Uterus (tissue), 4 donors: ENCODE data around the gene SYCE3. TPM values are rescaled to one million over a fixed set of nuclear protein-coding genes. Genes with fewer than 3 reads are reported as not detected.

ENCODE experiments used
- DNase-seq, 2 donors: peaks; one replicate each; pipeline ENCODE4 v3.0.0-alpha.2; 2019 to 2020
- H3K27ac ChIP-seq, 2 donors: fragments of 200-600 bp; sonication (generic); 1 replicate in 1 of 2; 2 replicates in 1 of 2; pipeline ENCODE4 v1.5.1; 2016 to 2018
- H3K27me3 ChIP-seq, 2 donors: fragments of 200-600 bp; sonication (generic); one replicate each; pipeline ENCODE4 v1.5.1; 2018 to 2019; ENCODE audit warnings: control low read depth in 1 of 2
- H3K36me3 ChIP-seq, 2 donors: fragments of 200-600 bp; sonication (generic); one replicate each; pipeline ENCODE4 v1.5.1; 2019; ENCODE audit warnings: control low read depth in 1 of 2
- H3K4me1 ChIP-seq, 2 donors: fragments of 200-600 bp; sonication (generic); one replicate each; pipeline ENCODE4 v1.5.1; 2018 to 2019; ENCODE audit warnings: control low read depth in 1 of 2
- H3K4me3 ChIP-seq, 2 donors: fragments of 200-600 bp; sonication (generic); 1 replicate in 1 of 2; 2 replicates in 1 of 2; pipeline ENCODE4 v1.5.1; 2018 to 2019; ENCODE audit warnings: mild to moderate bottlenecking in 1 of 2
- H3K9me3 ChIP-seq, 2 donors: fragments of 200-600 bp; sonication (generic); one replicate each; pipeline ENCODE4 v1.5.1; 2019; ENCODE audit warnings: control low read depth in 1 of 2
- CTCF ChIP-seq, 4 experiments: fragments of 200-600 bp in 2 of 4; fragments of 450-650 bp in 2 of 4; sonication (generic) in 2 of 4; IDR thresholded peaks; one replicate each; pipeline ENCODE4 v1.5.1; 2016 to 2019; ENCODE audit warnings: antibody characterized with exemption in 4 of 4, mild to moderate bottlenecking in 2 of 4, moderate library complexity in 1 of 4
- POLR2A ChIP-seq, 2 donors: fragments of 450-650 bp; IDR thresholded peaks; one replicate each; pipeline ENCODE4 v1.6.1; 2016; ENCODE audit warnings: antibody characterized with exemption in 2 of 2, mild to moderate bottlenecking in 1 of 2, moderate library complexity in 1 of 2
- intact Hi-C: fragments of 100-400 bp; cut with DNase I; formaldehyde crosslinking; loops from one replicate; pipeline ENCODE4 v1.15.1; 2023; ENCODE audit warnings: low total_unique reads
- total RNA-seq, 4 donors: library from RNA; depleted of rRNA in 3 of 4; stranded (reverse); fragments of >200 nt in 3 of 4; gene quantifications; one replicate each; pipeline versions ENCODE4 v1.1.0 to v1.2.4, GENCODE V29; 2014 to 2023
- donor health status: DM: yes; HTN: yes; CAD: no.

SYCE3 gene
- total RNA-seq, 4 donors from 2014 or later, result not detected

DNA sequence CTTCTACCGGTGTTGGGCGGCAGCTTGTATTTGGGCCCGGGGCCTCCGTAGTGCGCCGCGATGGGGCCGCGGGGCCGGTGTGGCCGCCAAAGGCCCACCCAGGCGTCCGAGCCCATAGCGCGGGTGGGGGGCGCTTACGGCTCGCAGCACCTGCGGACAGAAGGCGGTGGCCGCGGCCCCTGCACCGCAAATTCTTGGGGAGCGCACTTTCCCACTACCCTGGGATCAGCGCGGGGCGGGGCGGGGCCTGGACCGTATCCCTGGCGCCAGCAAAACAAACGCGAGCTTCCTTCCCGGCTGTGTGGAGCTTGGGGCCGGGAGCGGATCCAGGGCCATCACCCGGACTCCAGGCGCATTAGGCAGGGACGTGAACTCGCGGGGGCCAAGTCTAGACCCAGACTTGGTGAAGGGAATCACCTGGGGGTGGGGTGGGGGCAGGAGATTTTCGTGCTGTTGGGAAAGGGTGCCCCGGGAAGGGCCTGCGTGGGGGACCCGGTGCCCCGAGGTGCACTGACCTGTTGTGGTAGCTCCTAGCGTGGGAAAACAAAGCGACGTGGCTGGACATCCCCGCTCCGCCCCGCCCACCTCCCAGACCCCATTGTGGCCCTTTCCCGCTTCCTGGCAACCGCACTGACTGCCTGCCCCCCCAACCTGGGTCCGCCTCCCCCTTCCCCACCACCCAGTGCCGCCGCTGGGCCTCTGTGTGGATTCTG lies 30.6 kb downstream of the SYCE3 start:
- Histone ChIP-seq H3K36me3 (no peaks in the 10 kb centered on the region), H3K9me3 (no peaks in the 10 kb centered on the region), H3K27ac (peak overlapping the region; percentile 77 to 85), H3K4me3 (peak overlapping the region; percentile 39 to 40), H3K4me1 (peaks cover 0 to 11% of the 10 kb centered on the region in 2 donors), H3K27me3 (peaks cover 4 to 24% of the 10 kb centered on the region in 2 donors)
- DNase-seq, result peak; percentile 66 to 72
- TF ChIP-seq POLR2A (IDR thresholded peaks at IDR 0.05) (peak in 1 of 2 donors; percentile 46), CTCF (IDR thresholded peaks at IDR 0.05) (no peak)
- intact Hi-C loops, result no loop called here

DNA sequence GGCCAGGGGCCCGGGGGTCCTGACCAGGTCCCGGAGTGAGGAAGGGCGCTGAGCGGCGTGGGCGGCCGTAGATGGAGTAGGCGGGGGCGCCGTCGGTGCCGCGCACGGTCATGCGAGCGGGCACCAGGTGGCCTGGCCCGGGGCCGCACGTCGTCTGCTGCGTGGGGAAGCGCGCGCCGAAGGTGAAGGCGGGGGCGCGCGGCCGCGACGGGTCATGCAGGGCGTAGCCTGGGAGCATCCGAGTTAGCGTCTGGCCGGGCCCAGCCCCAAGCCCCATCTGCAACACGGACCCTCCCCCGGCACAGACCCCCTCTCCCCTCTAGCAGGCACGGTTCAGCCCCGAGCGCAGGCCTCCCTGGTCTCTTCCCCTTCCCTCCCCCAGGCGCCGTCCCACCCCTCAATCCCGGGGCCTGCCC lies 31.2 kb downstream of the SYCE3 start:
- peaks cover 0 to 11% of the 10 kb centered on the region in 2 donors for H3K4me1 ChIP-seq
- H3K9me3 ChIP-seq, result no peaks in the 10 kb centered on the region
- H3K4me3 ChIP-seq, result peak overlapping the region; percentile 39 to 40
- peak in 1 of 2 donors; percentile 45 for DNase-seq
- H3K27ac ChIP-seq, result peak overlapping the region; percentile 77 to 85
- H3K36me3 ChIP-seq, result no peaks in the 10 kb centered on the region
- H3K27me3 ChIP-seq, result peaks cover 4 to 24% of the 10 kb centered on the region in 2 donors
- intact Hi-C loops, result no loop called here
- TF ChIP-seq CTCF (IDR thresholded peaks at IDR 0.05), result no peak
- no peak for TF ChIP-seq POLR2A (IDR thresholded peaks at IDR 0.05)

GRCh38 chr22:50530877-50531545 lies 31.7 kb downstream of the SYCE3 start:
- DNase-seq, result peak; percentile 70 to 82
- H3K4me3 ChIP-seq, result peak overlapping the region; percentile 39 to 40
- H3K27ac ChIP-seq, result peak overlapping the region; percentile 77 to 85
- peaks cover 4 to 24% of the 10 kb centered on the region in 2 donors for H3K27me3 ChIP-seq
- H3K9me3 ChIP-seq, result no peaks in the 10 kb centered on the region
- TF ChIP-seq POLR2A (IDR thresholded peaks at IDR 0.05) (peak; percentile 63 to 64), CTCF (IDR thresholded peaks at IDR 0.05) (no peak)
- H3K36me3 ChIP-seq, result no peaks in the 10 kb centered on the region
- intact Hi-C loops, result no loop called here
- peaks cover 0 to 11% of the 10 kb centered on the region in 2 donors for H3K4me1 ChIP-seq

GRCh38 chr22:50530580-50530876 lies 32.2 kb downstream of the SYCE3 start:
- peak overlapping the region; percentile 39 to 40 for H3K4me3 ChIP-seq
- peak in 1 of 2 donors; percentile 43 for DNase-seq
- peaks cover 0 to 11% of the 10 kb centered on the region in 2 donors for H3K4me1 ChIP-seq
- peaks cover 4 to 24% of the 10 kb centered on the region in 2 donors for H3K27me3 ChIP-seq
- no peaks in the 10 kb centered on the region for H3K36me3 ChIP-seq
- H3K27ac ChIP-seq, result peak overlapping the region; percentile 77 to 85
- H3K9me3 ChIP-seq, result no peaks in the 10 kb centered on the region
- no peak for TF ChIP-seq POLR2A (IDR thresholded peaks at IDR 0.05)
- TF ChIP-seq CTCF (IDR thresholded peaks at IDR 0.05), result no peak
- intact Hi-C loops, result no loop called here
